K562 (cell line): ENCODE measurements around the gene TDG. TPM values are rescaled to one million over a fixed set of nuclear protein-coding genes. Genes with fewer than 3 reads are reported as not detected.

ENCODE experiments used
- ATAC-seq: fragments of 200-7000 bp; cut with Tn5 transposase; 3 replicates; pipeline ENCODE4 v1.9.1; 2020; ENCODE audit warnings: moderate library complexity
- BruUV-seq: library from RNA; stranded (reverse); fragments of 400-500 nt; replicated peaks from 2 replicates; lab custom pipeline; 2021; lab: Mats Ljungman, UMichigan
- CTCF ChIA-PET: fragments of 300-600 bp; formaldehyde crosslinking; extraction: SDS; loops from one replicate; lab custom pipeline; 2021; ENCODE audit warnings: low intra/inter-chr PET ratio; lab: Yijun Ruan, JAX
- POLR2A ChIA-PET: fragments of 300-600, 350-650 bp; sonication (Branson Sonifier 250); formaldehyde crosslinking; extraction: SDS; loops from one replicate; lab custom pipeline; 2021; ENCODE audit warnings: antibody characterized with exemption, inconsistent platforms; lab: Yijun Ruan, JAX
- DNase-seq, 4 experiments: peaks; one replicate each; pipeline versions ENCODE4 v3.0.0 to v3.0.0-alpha.2; 2011 to 2018; ENCODE audit warnings: low spot score in 3 of 4, mixed read lengths in 3 of 4; ENCODE audit errors: extremely low read depth in 1 of 4
- FAIRE-seq: peaks from 2 replicates; lab custom pipeline; 2011; peaks lifted over from hg19 to GRCh38; lab: Jason Lieb, UNC
- H2AFZ ChIP-seq: 2 replicates; pipeline ENCODE4 v1.6.0; 2011; ENCODE audit warnings: low read depth, low read length, control low read depth, inconsistent platforms
- H3K27ac ChIP-seq: fragments of 200-600 bp; 3 replicates; pipeline ENCODE4 v1.8.0; 2011; ENCODE audit warnings: low read depth, mild to moderate bottlenecking, control low read depth, inconsistent platforms, low read length, moderate library complexity, mixed read lengths; ENCODE audit errors: extremely low read depth
- H3K27me3 ChIP-seq, 2 experiments: fragments of 300-600 bp in 1 of 2; 2 replicates in 1 of 2; 3 replicates in 1 of 2; pipeline versions ENCODE4 v1.6.0 to v1.8.0; 2011; ENCODE audit warnings: inconsistent platforms in 2 of 2, low read length in 2 of 2, mild to moderate bottlenecking in 1 of 2, mixed read lengths in 1 of 2, moderate library complexity in 1 of 2; ENCODE audit not compliant: control insufficient read depth in 2 of 2, insufficient read depth in 2 of 2
- H3K36me3 ChIP-seq: fragments of 300-600 bp; 3 replicates; pipeline ENCODE4 v1.8.0; 2011; ENCODE audit warnings: mild to moderate bottlenecking, low read length, inconsistent platforms; ENCODE audit not compliant: control insufficient read depth, insufficient read depth
- H3K4me1 ChIP-seq, 2 experiments: fragments of 200-600 bp in 1 of 2; replicated peaks in 1 of 2; 2 replicates in 1 of 2; 3 replicates in 1 of 2; pipeline versions ENCODE4 v1.5.1 to v1.8.0; 2011; ENCODE audit warnings: inconsistent platforms in 2 of 2, low read length in 2 of 2, mild to moderate bottlenecking in 1 of 2, mixed read lengths in 1 of 2, moderate library complexity in 1 of 2; ENCODE audit not compliant: control insufficient read depth in 2 of 2, insufficient read depth in 2 of 2
- H3K4me2 ChIP-seq: 2 replicates; pipeline ENCODE4 v1.6.1; 2011; ENCODE audit warnings: low read length, control low read depth, inconsistent platforms, mixed read lengths; ENCODE audit not compliant: insufficient read depth
- H3K4me3 ChIP-seq: fragments of 200-600 bp; sonication (generic), shearing (Covaris generic); 2 replicates; pipeline ENCODE4 v1.5.1; 2016; ENCODE audit warnings: control low read depth, inconsistent platforms
- H3K79me2 ChIP-seq: fragments of 200-600 bp; 3 replicates; pipeline ENCODE4 v1.8.0; 2011; ENCODE audit warnings: low read length, inconsistent platforms; ENCODE audit not compliant: control insufficient read depth, insufficient read depth
- H3K9ac ChIP-seq, 2 experiments: 2 replicates each; pipeline versions ENCODE4 v1.6.0 to v1.6.1; 2011; ENCODE audit warnings: low read depth in 2 of 2, low read length in 2 of 2, control low read depth in 1 of 2, inconsistent platforms in 1 of 2, mild to moderate bottlenecking in 1 of 2, mixed read lengths in 1 of 2; ENCODE audit not compliant: insufficient read depth in 1 of 2
- H3K9me1 ChIP-seq: one replicate; pipeline ENCODE4 v1.6.0; 2011; ENCODE audit warnings: inconsistent platforms, mild to moderate bottlenecking, low read length, moderate library complexity; ENCODE audit not compliant: control insufficient read depth, insufficient read depth
- H3K9me3 ChIP-seq: replicated peaks from 2 replicates; pipeline ENCODE4 v1.5.1; 2011; ENCODE audit warnings: low read depth, low read length, inconsistent platforms; ENCODE audit not compliant: control insufficient read depth, insufficient read depth
- H4K20me1 ChIP-seq: replicated peaks from 2 replicates; pipeline ENCODE4 v1.6.1; 2011; ENCODE audit warnings: low read length, inconsistent platforms, mixed read lengths; ENCODE audit not compliant: control insufficient read depth, insufficient read depth
- PKNOX1 ChIP-seq: fragments of 450-650 bp; IDR thresholded peaks from 2 replicates; pipeline ENCODE4 v1.6.1; 2016
- RBM17 ChIP-seq: fragments of 200-400 bp; formaldehyde crosslinking; IDR thresholded peaks from 2 replicates; pipeline ENCODE4 v1.6.1; 2017; ENCODE audit warnings: low read depth, mild to moderate bottlenecking, low read length, borderline replicate concordance
- WGBS: fragments of 100-300 bp; shearing (Covaris generic); methylation state at CpG from one replicate; pipeline ENCODE4 v1.1.6; 2016; ENCODE audit warnings: low coverage, mixed read lengths; ENCODE audit not compliant: insufficient coverage; ENCODE audit errors: missing lambda C conversion rate; 5-methylcytosine and 5-hydroxymethylcytosine counted together
- in situ Hi-C: fragments of 300-500 bp; cut with MboI; formaldehyde crosslinking; loops from 4 replicates; pipeline ENCODE4 v1.15.0; 2018; ENCODE audit warnings: inconsistent platforms, mixed read lengths
- intact Hi-C: fragments of 100-400 bp; cut with micrococcal nuclease; formaldehyde crosslinking; loops from 2 replicates; pipeline ENCODE4 v1.14.2; 2022
- polyA plus RNA-seq, 8 experiments: library from polyadenylated mRNA; depleted of rRNA in 4 of 8; stranded (reverse) in 5 of 8; unstranded in 3 of 8; fragments of >200 nt; fragmentation: Nextera tagmentation in 2 of 8; fragmentation: Illumina TruSeq in 1 of 8; extraction: Ambion mirVana in 2 of 8; extraction: Trizol in 1 of 8; gene quantifications; 2 replicates each; pipeline versions ENCODE4 v1.2.1 to v1.2.3, GENCODE V29; 2011 to 2014; ENCODE audit warnings: inconsistent platforms in 1 of 8, missing spikeins in 1 of 8
- total RNA-seq, 7 experiments: library from RNA; depleted of rRNA in 6 of 7; stranded (reverse); fragments of >200 nt in 6 of 7; fragmentation: Illumina TruSeq in 2 of 7; extraction: Trizol in 2 of 7; gene quantifications; 2 replicates each; pipeline versions ENCODE4 v1.2.1 to v1.2.3, GENCODE V29; 2011 to 2021; ENCODE audit warnings: low replicate concordance in 1 of 7
- TF ChIP-seq, protein P1 (sequence below), 2 experiments: fragments of 450-650 bp in 1 of 2; sonication (generic) in 1 of 2; formaldehyde crosslinking in 1 of 2; IDR thresholded peaks in 1 of 2; conservative IDR thresholded peaks in 1 of 2; 2 replicates each; pipeline versions ENCODE4 v1.6.1 to v1.8.1; 2016 to 2023; ENCODE audit warnings: mild to moderate bottlenecking in 2 of 2, moderate library complexity in 2 of 2, inconsistent platforms in 1 of 2, missing genetic modification reagents in 1 of 2
- TF ChIP-seq, protein P2 (sequence below): fragments of 450-650 bp; IDR thresholded peaks from 2 replicates; pipeline ENCODE4 v1.6.1; 2016; ENCODE audit warnings: low read depth

The TDG gene
- total and polyA plus RNA-seq, 9 of the 15 experiments (the other 6 are each of a cell fraction or from before 2014, with no cell fraction given) = 37.6 to 77.2 (median 64.0) TPM

DNA sequence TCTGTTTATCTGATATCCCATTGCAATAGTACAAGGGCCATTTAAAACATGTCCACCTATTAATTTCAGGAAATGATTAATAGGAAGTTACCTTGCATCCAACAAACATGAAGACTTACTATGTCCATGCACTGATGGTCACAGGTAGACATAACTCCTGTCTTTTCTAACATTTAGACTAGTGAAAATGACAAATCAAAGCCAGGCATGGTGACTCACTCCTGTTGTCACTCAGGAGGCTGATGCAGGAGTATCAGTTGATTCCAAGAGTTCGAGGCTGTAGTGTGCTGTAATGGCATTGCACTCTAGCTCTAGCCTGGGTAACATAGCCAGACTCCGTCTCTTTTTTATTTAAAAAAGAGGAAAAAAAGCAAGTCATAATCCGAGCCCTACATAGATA lies 20.7 kb upstream of the TDG start:
- Histone ChIP-seq H3K27me3 (no peaks in the 10 kb centered on the region), H3K9me3 (no peaks in the 10 kb centered on the region), H3K79me2 (0 out of 3 replicates have a peak, but pooled peaks cover 5% of the 10 kb centered on the region), H3K9ac (no peak overlapping the region), H3K4me2 (no peak overlapping the region), H3K9me1 (no peaks in the 10 kb centered on the region), H3K27ac (no peak overlapping the region), H3K36me3 (peaks cover 100% of the 10 kb centered on the region), H4K20me1 (no peaks in the 10 kb centered on the region), H3K4me1 (0 out of 5 replicates have a peak, but pooled peaks cover 0 to 2% of the 10 kb centered on the region in 2 experiments), H3K4me3 (no peak overlapping the region), H2AFZ (no peak overlapping the region)
- in situ Hi-C loops = no loop called here
- no peak for FAIRE-seq
- no peak for DNase-seq
- TF ChIP-seq RBM17 (no peak), PKNOX1 (peak; percentile 45)
- TF ChIP-seq, protein P1, sequence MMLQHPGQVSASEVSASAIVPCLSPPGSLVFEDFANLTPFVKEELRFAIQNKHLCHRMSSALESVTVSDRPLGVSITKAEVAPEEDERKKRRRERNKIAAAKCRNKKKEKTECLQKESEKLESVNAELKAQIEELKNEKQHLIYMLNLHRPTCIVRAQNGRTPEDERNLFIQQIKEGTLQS (IDR thresholded peaks at IDR 0.05) = peak; percentile 38; the same call in 1 of the 2 replicates
- TF ChIP-seq, protein P1 (CRISPR knock-in tag; conservative IDR thresholded peaks at IDR 0.05) = no peak
- TF ChIP-seq, protein P2, sequence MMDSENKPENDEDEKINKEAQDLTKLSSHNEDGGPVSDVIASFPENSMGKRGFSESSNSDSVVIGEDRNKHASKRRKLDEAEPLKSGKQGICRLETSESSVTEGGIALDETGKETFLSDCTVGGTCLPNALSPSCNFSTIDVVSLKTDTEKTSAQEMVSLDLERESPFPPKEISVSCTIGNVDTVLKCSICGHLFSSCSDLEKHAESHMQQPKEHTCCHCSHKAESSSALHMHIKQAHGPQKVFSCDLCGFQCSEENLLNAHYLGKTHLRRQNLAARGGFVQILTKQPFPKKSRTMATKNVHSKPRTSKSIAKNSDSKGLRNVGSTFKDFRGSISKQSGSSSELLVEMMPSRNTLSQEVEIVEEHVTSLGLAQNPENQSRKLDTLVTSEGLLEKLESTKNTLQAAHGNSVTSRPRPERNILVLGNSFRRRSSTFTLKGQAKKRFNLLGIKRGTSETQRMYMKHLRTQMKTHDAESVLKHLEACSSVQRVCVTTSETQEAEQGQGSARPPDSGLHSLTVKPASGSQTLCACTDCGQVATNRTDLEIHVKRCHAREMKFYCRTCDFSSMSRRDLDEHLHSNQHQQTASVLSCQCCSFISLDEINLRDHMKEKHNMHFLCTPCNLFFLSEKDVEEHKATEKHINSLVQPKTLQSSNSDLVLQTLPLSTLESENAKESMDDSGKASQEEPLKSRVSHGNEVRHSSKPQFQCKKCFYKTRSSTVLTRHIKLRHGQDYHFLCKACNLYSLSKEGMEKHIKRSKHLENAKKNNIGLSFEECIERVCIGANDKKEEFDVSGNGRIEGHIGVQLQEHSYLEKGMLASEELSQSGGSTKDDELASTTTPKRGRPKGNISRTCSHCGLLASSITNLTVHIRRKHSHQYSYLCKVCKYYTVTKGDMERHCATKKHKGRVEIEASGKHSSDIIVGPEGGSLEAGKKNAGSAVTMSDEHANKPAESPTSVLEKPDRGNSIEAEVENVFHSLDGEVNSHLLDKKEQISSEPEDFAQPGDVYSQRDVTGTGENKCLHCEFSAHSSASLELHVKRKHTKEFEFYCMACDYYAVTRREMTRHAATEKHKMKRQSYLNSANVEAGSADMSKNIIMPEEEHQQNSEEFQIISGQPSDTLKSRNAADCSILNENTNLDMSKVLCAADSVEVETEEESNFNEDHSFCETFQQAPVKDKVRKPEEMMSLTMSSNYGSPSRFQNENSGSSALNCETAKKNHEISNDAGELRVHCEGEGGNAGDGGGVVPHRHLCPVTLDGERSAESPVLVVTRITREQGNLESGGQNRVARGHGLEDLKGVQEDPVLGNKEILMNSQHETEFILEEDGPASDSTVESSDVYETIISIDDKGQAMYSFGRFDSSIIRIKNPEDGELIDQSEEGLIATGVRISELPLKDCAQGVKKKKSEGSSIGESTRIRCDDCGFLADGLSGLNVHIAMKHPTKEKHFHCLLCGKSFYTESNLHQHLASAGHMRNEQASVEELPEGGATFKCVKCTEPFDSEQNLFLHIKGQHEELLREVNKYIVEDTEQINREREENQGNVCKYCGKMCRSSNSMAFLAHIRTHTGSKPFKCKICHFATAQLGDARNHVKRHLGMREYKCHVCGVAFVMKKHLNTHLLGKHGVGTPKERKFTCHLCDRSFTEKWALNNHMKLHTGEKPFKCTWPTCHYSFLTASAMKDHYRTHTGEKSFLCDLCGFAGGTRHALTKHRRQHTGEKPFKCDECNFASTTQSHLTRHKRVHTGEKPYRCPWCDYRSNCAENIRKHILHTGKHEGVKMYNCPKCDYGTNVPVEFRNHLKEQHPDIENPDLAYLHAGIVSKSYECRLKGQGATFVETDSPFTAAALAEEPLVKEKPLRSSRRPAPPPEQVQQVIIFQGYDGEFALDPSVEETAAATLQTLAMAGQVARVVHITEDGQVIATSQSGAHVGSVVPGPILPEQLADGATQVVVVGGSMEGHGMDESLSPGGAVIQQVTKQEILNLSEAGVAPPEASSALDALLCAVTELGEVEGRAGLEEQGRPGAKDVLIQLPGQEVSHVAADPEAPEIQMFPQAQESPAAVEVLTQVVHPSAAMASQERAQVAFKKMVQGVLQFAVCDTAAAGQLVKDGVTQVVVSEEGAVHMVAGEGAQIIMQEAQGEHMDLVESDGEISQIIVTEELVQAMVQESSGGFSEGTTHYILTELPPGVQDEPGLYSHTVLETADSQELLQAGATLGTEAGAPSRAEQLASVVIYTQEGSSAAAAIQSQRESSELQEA = no peak
- ChIA-PET CTCF (no interaction called here), POLR2A (interaction anchor here (0.7 to 3.7 kb wide), 8 partner anchors 9 to 56 kb away, joined by 3 to 13 read pairs (median 6); partner anchors contain the start of genes HSP90B1 and TDG)
- intact Hi-C loops = no loop called here
- 91% methylated on average over 3 of the region's 3 CpGs for WGBS
- ATAC-seq = no peak
- no TSS peak for BruUV-seq
